Activated CD8-positive, alpha-beta memory T cell treated with anti-CD3 and anti-CD28 coated beads for 24 hours (primary cell): ENCODE measurements around the gene WNT8A.
"Not testable (repeated sequence)": the region's sequence is repeated elsewhere in the genome, so short reads cannot be mapped to it uniquely, and the experiment has no call there.

Experiments used
- DNase-seq: peaks from one replicate; pipeline ENCODE4 v3.0.0-alpha.2; 2020

WNT8A gene

DNA sequence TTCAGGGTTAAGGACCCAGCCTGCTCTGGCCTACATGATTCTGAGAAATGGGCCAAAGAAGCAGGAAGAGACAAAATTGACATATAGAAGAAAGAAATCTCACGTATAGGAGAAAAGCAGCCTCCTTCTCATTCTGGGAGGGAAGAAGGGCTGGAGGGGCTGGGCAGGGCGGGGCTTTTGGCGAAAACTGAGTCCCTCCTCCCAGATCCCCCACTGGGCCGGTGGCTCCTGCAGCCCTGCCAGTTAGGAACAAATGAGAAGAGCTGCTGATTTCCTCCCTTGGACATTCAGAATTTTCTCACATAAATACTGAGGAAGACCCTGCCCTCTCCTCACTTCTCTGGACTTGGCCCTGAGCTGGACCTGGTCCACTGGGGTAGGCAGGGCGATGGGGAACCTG lies at the start of gene WNT8A:
Gene WNT8A, plus strand, starts transcription at position 332 of the 400 bp plus-strand sequence. CDS start 95 bp downstream, outside the sequence.
- DNase-seq = no peak

DNA sequence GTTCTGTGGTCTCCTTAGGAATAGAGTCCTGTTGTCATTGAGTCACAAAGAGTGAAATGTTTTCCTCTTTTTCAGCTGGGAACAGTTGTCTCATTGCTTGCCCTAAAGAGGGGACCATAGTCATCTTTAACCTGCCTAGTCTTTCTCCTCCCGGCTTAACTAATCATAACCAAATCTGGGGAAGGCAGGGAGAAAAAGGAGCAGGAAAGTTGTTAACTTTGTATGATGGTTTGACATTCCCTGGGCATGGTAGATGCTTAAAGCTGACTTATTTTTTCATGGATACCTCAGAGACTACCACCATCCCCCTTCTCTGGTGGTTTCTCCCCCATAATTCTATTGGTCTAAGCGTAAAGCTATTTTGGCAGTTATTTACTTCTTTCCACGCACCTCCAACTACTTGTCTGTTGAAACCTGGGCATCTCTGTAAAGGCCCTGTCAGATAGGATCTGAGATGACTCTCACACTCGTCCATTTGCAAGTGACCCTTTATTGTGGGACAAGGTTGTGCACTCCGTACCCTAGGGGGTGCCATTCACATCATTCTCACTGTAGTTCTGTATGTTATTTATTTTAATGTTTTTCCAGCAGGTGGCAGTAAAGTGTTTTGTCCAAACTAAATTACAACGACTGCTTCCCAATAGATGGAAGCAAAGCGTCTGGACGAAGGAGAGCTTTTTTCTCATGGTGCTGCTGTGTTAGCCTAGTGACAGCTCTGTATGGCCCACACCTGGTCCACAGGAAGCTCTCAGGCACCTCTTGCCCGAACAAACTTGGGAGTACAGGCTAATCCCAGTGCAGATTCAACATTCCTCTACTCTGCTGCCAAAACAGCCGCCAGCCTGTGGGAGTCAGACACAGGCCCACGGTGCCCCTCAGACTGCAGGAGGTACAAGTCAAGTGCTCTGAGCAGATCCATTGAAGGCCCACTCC lies 48.0 kb upstream of the WNT8A start:
- peak; percentile 70 for DNase-seq

GRCh38 chr5:138037271-138037670 lies 46.6 kb upstream of the WNT8A start:
- no peak for DNase-seq

DNA sequence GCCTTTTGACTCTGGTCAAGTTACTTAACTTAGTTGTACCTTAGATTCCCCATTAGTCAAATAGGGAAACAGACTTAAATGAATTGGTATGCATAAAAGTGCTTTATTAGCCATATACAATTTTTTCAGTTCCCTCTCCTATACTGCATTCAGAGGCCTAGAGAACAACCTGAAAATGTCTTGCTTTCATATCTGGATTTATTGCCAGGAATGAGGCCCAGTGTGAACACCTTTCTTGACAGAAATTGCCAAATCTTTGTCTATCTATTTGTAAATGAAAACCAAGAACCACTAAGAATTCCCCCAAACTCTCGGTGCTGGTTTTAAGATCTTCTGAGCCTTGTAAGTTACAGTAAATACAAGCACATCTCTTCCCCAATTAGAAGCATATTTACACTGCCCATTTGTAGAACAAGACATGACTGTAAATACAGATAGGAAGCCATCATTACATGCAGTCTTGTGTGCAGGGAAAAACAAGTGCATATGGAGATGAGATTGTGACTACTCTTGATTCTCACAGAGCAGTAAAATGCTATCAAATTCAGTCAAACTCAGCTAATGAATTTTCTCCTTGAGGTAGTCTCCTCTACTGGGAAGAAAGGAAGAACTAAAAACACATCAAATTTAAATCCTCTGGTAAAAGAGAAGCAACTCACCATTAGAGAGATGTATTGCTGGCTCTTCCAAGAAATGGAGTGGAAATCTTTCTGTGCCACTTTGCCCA lies 45.8 kb upstream of the WNT8A start:
- DNase-seq = no peak

DNA sequence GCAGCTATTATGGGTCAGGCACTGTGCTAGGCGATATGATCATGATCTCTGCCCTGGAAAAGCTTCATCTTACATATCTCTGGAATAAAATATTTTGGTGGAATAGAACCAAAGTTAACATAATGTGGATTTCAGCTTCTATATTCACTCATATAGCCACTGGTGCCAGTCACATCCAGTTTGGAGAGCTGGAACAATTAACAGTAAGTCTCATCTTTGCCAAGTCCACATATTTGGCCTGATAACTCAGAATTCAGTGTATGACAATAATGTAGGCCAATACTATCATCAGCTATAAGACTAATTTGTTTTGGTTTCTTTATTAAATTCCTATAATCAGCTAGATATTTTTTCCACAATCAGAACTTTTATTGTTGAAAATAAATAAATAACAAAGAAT lies 45.0 kb upstream of the WNT8A start:
- no peak for DNase-seq

- not testable (repeated sequence) for DNase-seq
Observed at GRCh38 chr5:138045283-138045682, 38.5 kb upstream of the WNT8A start.

GRCh38 chr5:138051441-138052296 lies 32.2 kb upstream of the WNT8A start:
- DNase-seq = no peak

DNA sequence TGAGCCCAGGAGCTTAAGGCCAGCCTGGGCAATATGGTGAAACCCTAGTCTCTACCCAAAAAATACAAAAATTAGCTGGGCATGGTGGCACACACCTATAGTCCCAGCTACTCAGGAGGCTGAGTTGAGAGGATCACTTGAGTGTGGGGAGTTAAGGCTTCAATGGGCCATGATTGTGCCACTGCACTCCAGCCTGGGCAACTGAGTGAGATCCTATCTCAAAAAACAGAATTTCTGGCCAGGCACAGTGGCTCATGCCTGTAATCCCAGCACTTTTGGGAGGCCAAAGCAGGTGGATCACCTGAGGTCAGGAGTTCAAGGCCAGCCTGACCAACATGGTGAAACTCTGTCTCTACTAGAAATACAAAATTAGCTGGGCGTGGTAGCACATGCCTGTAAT lies 31.1 kb upstream of the WNT8A start:
- DNase-seq = not testable (repeated sequence)

- DNase-seq = no peak
Observed at GRCh38 chr5:138053554-138053953, 30.3 kb upstream of the WNT8A start.

- no peak for DNase-seq
Observed at GRCh38 chr5:138054206-138054605, 29.6 kb upstream of the WNT8A start.

DNA sequence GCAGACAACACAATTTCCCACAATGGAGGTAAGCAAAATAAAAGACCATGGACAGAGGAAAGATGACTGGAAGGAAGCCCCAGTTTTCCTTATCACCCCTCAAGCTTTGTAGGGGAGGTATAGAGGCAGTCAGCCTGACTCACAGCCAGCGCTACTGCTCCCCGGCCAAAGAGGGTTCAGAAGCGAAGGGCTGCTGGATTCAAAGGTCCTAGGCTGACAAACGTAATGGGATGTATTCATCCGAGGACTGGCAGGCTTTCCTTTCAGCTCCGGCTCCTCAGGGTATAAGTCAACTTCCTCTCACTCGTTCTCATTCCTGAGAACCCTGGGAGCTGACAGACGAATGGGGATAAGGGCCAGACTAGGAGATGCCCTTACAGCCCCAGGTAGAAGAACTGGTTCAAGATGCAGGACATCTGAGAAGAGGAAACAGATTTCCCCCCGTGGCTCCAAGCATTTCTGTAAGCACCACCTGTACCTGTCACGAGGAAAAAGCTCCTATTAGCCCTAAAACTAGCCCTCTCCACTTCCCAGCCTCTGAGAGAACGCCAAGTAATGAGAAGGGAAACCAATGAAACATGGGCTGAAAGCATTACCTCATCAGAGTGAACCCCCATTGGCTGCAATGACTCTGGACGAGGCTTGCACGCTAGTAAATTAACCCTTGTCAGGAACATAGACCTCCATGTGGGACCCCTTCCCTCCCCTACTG lies 28.8 kb upstream of the WNT8A start:
- no peak for DNase-seq

DNA sequence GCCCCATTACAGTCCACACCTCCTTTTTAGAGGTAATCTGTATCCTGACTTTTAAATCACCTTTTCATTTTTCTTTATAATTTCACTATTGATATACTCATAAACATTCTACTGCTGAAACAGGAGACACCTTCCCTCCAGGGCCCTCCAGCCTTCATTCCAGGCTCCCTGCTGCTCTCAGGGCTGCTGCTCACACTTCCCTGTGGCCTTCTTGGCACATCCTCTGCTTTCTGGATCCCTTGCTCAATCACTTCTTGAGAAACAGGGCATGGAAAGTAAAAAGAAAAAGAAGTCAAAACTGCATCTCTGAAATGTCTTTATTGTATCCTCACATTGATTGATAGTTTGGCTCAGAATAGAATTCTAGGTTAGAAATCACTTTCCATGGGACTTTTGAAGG lies 19.3 kb upstream of the WNT8A start:
- DNase-seq = no peak

GRCh38 chr5:138065102-138065501 lies 18.7 kb upstream of the WNT8A start:
- no peak for DNase-seq

DNA sequence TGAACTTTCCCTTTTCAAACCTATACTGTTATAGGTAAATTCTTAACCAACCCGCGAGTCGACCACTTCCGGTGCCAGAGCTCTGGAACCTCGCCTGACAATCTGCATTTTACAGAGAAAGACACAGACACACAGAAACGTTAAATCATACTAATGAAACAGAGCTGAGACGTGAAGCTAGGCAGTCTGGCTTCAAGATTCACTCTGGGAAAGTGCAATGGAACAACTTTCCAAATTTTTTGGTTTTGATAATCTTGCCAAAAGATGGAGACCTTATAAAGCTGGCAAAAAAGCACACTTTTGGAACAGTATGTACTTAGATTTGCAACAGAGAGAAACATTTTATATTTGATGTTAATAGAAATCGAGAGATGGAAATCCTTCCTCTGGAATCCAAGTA lies 15.9 kb upstream of the WNT8A start:
- DNase-seq = no peak

GRCh38 chr5:138068742-138069600 lies 14.9 kb upstream of the WNT8A start:
- DNase-seq = peak; percentile 88

GRCh38 chr5:138070026-138070425 lies 13.8 kb upstream of the WNT8A start:
- DNase-seq = not testable (repeated sequence)

- DNase-seq = peak; percentile 66
Observed at GRCh38 chr5:138077064-138077696, 6.7 kb upstream of the WNT8A start.

DNA sequence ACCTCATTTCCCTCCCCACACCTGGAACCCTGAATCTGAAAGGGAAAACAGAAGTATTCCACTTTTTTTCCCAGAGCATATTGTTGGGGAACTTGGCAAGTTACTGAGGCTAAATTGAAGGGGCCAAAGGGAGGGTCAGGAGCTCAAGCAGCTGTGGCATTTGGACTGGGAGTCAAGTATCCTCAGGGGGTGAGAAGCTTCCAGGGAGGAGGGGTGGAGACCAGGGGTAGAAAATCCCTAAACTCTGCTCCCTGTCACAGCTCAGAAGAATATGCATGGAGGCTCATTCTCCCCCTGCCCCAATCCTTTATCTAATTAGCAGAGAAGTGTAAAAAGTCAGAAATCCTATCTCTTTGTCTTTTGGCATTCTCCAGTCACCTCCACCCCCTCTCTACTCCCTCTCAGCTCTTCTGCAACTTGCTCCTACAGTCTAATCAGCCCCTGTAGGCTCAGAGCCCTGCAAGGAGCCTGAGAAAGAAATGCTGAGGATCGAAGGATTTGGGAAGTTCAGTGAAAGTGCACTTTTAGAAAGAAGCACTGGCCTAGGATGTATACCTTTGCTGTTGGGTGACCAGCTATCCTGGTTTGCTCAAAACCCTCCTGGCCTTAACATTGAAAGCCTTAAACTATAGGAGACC lies 5.7 kb upstream of the WNT8A start:
- DNase-seq = no peak

DNA sequence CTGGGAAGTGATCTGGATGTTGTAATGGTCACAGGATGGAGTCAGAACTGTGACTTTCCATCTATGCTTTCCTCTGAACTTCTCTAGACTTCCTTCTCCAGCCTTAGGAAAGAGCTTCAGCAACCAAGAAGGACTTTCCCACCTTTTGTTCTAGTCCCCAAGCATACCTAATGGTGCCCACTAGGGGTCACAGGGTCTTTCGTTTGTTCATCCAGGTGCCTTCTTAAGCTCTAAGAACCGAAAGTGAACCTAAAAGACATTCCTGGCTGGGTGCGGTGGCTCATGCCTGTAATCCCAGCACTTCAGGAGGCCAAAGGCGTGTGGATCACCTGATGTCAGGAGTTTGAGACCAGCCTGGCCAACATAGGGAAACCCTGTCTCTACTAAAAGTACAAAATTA lies 1.8 kb upstream of the WNT8A start:
- DNase-seq = no peak

DNA sequence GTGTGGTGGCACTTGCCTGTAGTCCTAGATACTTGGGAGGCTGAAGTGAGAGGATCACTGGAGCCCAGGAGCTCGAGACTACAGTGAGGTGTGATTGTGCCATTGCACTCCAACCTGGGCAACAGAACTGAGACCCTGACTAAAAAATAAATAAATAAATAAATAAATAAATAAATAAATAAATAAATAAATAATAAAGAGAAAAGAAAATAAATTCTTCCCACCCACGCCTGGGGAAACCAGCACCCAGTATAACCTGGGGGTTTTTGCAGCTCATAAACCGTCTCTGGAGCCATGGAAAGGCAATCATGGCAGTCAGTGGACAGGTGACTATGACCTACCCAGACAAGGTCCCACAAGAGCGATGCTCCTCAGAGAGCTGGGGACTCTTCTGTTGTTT lies 7.9 kb downstream of the WNT8A start:
- DNase-seq = no peak
